K562 (cell line): ENCODE data around the gene NUMB. TPM values are rescaled to one million over a fixed set of nuclear protein-coding genes. Genes with fewer than 3 reads are reported as not detected.

Experiments
- ATAC-seq: fragments of 200-7000 bp; cut with Tn5 transposase; 3 replicates; pipeline ENCODE4 v1.9.1; 2020; ENCODE audit warnings: moderate library complexity
- BruUV-seq: library from RNA; stranded (reverse); fragments of 400-500 nt; replicated peaks from 2 replicates; lab custom pipeline; 2021; lab: Mats Ljungman, UMichigan
- CTCF ChIA-PET: fragments of 300-600 bp; formaldehyde crosslinking; extraction: SDS; loops from one replicate; lab custom pipeline; 2021; ENCODE audit warnings: low intra/inter-chr PET ratio; lab: Yijun Ruan, JAX
- POLR2A ChIA-PET: fragments of 300-600, 350-650 bp; sonication (Branson Sonifier 250); formaldehyde crosslinking; extraction: SDS; loops from one replicate; lab custom pipeline; 2021; ENCODE audit warnings: antibody characterized with exemption, inconsistent platforms; lab: Yijun Ruan, JAX
- DNase-seq, 4 experiments: peaks; one replicate each; pipeline versions ENCODE4 v3.0.0 to v3.0.0-alpha.2; 2011 to 2018; ENCODE audit warnings: low spot score in 3 of 4, mixed read lengths in 3 of 4; ENCODE audit errors: extremely low read depth in 1 of 4
- FAIRE-seq: peaks from 2 replicates; lab custom pipeline; 2011; peaks lifted over from hg19 to GRCh38; lab: Jason Lieb, UNC
- H2AFZ ChIP-seq: 2 replicates; pipeline ENCODE4 v1.6.0; 2011; ENCODE audit warnings: low read depth, low read length, control low read depth, inconsistent platforms
- H3K27ac ChIP-seq: fragments of 200-600 bp; 3 replicates; pipeline ENCODE4 v1.8.0; 2011; ENCODE audit warnings: low read depth, mild to moderate bottlenecking, control low read depth, inconsistent platforms, low read length, moderate library complexity, mixed read lengths; ENCODE audit errors: extremely low read depth
- H3K27me3 ChIP-seq, 2 experiments: fragments of 300-600 bp in 1 of 2; 2 replicates in 1 of 2; 3 replicates in 1 of 2; pipeline versions ENCODE4 v1.6.0 to v1.8.0; 2011; ENCODE audit warnings: inconsistent platforms in 2 of 2, low read length in 2 of 2, mild to moderate bottlenecking in 1 of 2, mixed read lengths in 1 of 2, moderate library complexity in 1 of 2; ENCODE audit not compliant: control insufficient read depth in 2 of 2, insufficient read depth in 2 of 2
- H3K36me3 ChIP-seq: fragments of 300-600 bp; 3 replicates; pipeline ENCODE4 v1.8.0; 2011; ENCODE audit warnings: mild to moderate bottlenecking, low read length, inconsistent platforms; ENCODE audit not compliant: control insufficient read depth, insufficient read depth
- H3K4me1 ChIP-seq, 2 experiments: fragments of 200-600 bp in 1 of 2; replicated peaks in 1 of 2; 2 replicates in 1 of 2; 3 replicates in 1 of 2; pipeline versions ENCODE4 v1.5.1 to v1.8.0; 2011; ENCODE audit warnings: inconsistent platforms in 2 of 2, low read length in 2 of 2, mild to moderate bottlenecking in 1 of 2, mixed read lengths in 1 of 2, moderate library complexity in 1 of 2; ENCODE audit not compliant: control insufficient read depth in 2 of 2, insufficient read depth in 2 of 2
- H3K4me2 ChIP-seq: 2 replicates; pipeline ENCODE4 v1.6.1; 2011; ENCODE audit warnings: low read length, control low read depth, inconsistent platforms, mixed read lengths; ENCODE audit not compliant: insufficient read depth
- H3K4me3 ChIP-seq: fragments of 200-600 bp; sonication (generic), shearing (Covaris generic); 2 replicates; pipeline ENCODE4 v1.5.1; 2016; ENCODE audit warnings: control low read depth, inconsistent platforms
- H3K79me2 ChIP-seq: fragments of 200-600 bp; 3 replicates; pipeline ENCODE4 v1.8.0; 2011; ENCODE audit warnings: low read length, inconsistent platforms; ENCODE audit not compliant: control insufficient read depth, insufficient read depth
- H3K9ac ChIP-seq, 2 experiments: 2 replicates each; pipeline versions ENCODE4 v1.6.0 to v1.6.1; 2011; ENCODE audit warnings: low read depth in 2 of 2, low read length in 2 of 2, control low read depth in 1 of 2, inconsistent platforms in 1 of 2, mild to moderate bottlenecking in 1 of 2, mixed read lengths in 1 of 2; ENCODE audit not compliant: insufficient read depth in 1 of 2
- H3K9me1 ChIP-seq: one replicate; pipeline ENCODE4 v1.6.0; 2011; ENCODE audit warnings: inconsistent platforms, mild to moderate bottlenecking, low read length, moderate library complexity; ENCODE audit not compliant: control insufficient read depth, insufficient read depth
- H3K9me3 ChIP-seq: replicated peaks from 2 replicates; pipeline ENCODE4 v1.5.1; 2011; ENCODE audit warnings: low read depth, low read length, inconsistent platforms; ENCODE audit not compliant: control insufficient read depth, insufficient read depth
- H4K20me1 ChIP-seq: replicated peaks from 2 replicates; pipeline ENCODE4 v1.6.1; 2011; ENCODE audit warnings: low read length, inconsistent platforms, mixed read lengths; ENCODE audit not compliant: control insufficient read depth, insufficient read depth
- HCFC1 ChIP-seq: IDR thresholded peaks from 2 replicates; pipeline ENCODE4 v1.6.1; 2012; ENCODE audit warnings: low read depth, low read length, improper control_type of control experiment
- HLTF ChIP-seq: fragments of 450-650 bp; IDR thresholded peaks from 2 replicates; pipeline ENCODE4 v1.6.1; 2016
- NFATC3 ChIP-seq: fragments of 450-650 bp; IDR thresholded peaks from 2 replicates; pipeline ENCODE4 v1.6.1; 2017; ENCODE audit warnings: mild to moderate bottlenecking
- PCBP2 ChIP-seq: fragments of 200-400 bp; formaldehyde crosslinking; IDR thresholded peaks from 2 replicates; pipeline ENCODE4 v1.6.1; 2018; ENCODE audit warnings: low read length, low read depth, mild to moderate bottlenecking, moderate library complexity; ENCODE audit not compliant: poor library complexity, severe bottlenecking
- PTTG1 ChIP-seq: fragments of 450-650 bp; IDR thresholded peaks from 2 replicates; pipeline ENCODE4 v1.6.1; 2016; ENCODE audit warnings: low read depth, mild to moderate bottlenecking, missing genetic modification characterization, missing compliant biosample characterization
- RBM22 ChIP-seq: fragments of 200-400 bp; formaldehyde crosslinking; IDR thresholded peaks from 2 replicates; pipeline ENCODE4 v1.6.1; 2018; ENCODE audit warnings: low read length, low read depth; ENCODE audit not compliant: poor library complexity, severe bottlenecking
- RHOXF2B ChIP-seq: fragments of 250-450 bp; sonication (Bioruptor Pico); conservative IDR thresholded peaks from 2 replicates; pipeline ENCODE4 v1.5.1; 2021
- SAFB ChIP-seq: fragments of 200-400 bp; formaldehyde crosslinking; IDR thresholded peaks from 2 replicates; pipeline ENCODE4 v1.6.1; 2017; ENCODE audit warnings: low read depth, low read length, borderline replicate concordance
- SRF ChIP-seq, 2 experiments: fragments of 250-450, 450-650 bp in 1 of 2; sonication (Bioruptor Pico) in 1 of 2; sonication (generic) in 1 of 2; formaldehyde crosslinking; IDR thresholded peaks; 2 replicates each; pipeline versions ENCODE4 v1.5.0 to v1.5.1; 2020 to 2022; ENCODE audit warnings: mild to moderate bottlenecking in 1 of 2, missing genetic modification reagents in 1 of 2
- ZBED1 ChIP-seq: IDR thresholded peaks from 2 replicates; pipeline ENCODE4 v1.6.1; 2014
- ZNF347 ChIP-seq: fragments of 450-650 bp; formaldehyde crosslinking; IDR thresholded peaks from 2 replicates; pipeline ENCODE4 v1.4.0; 2020; ENCODE audit warnings: low read depth, mild to moderate bottlenecking, moderate library complexity
- ZNF785 ChIP-seq: fragments of 250-450 bp; sonication (Bioruptor Pico); IDR thresholded peaks from 2 replicates; pipeline ENCODE4 v1.4.0; 2020; ENCODE audit warnings: mild to moderate bottlenecking
- WGBS: fragments of 100-300 bp; shearing (Covaris generic); methylation state at CpG from one replicate; pipeline ENCODE4 v1.1.6; 2016; ENCODE audit warnings: low coverage, mixed read lengths; ENCODE audit not compliant: insufficient coverage; ENCODE audit errors: missing lambda C conversion rate; 5-methylcytosine and 5-hydroxymethylcytosine counted together
- in situ Hi-C: fragments of 300-500 bp; cut with MboI; formaldehyde crosslinking; loops from 4 replicates; pipeline ENCODE4 v1.15.0; 2018; ENCODE audit warnings: inconsistent platforms, mixed read lengths
- intact Hi-C: fragments of 100-400 bp; cut with micrococcal nuclease; formaldehyde crosslinking; loops from 2 replicates; pipeline ENCODE4 v1.14.2; 2022
- polyA plus RNA-seq, 8 experiments: library from polyadenylated mRNA; depleted of rRNA in 4 of 8; stranded (reverse) in 5 of 8; unstranded in 3 of 8; fragments of >200 nt; fragmentation: Nextera tagmentation in 2 of 8; fragmentation: Illumina TruSeq in 1 of 8; extraction: Ambion mirVana in 2 of 8; extraction: Trizol in 1 of 8; gene quantifications; 2 replicates each; pipeline versions ENCODE4 v1.2.1 to v1.2.3, GENCODE V29; 2011 to 2014; ENCODE audit warnings: inconsistent platforms in 1 of 8, missing spikeins in 1 of 8
- total RNA-seq, 7 experiments: library from RNA; depleted of rRNA in 6 of 7; stranded (reverse); fragments of >200 nt in 6 of 7; fragmentation: Illumina TruSeq in 2 of 7; extraction: Trizol in 2 of 7; gene quantifications; 2 replicates each; pipeline versions ENCODE4 v1.2.1 to v1.2.3, GENCODE V29; 2011 to 2021; ENCODE audit warnings: low replicate concordance in 1 of 7
- TF ChIP-seq, protein P1 (sequence below): fragments of 450-650 bp; IDR thresholded peaks from 2 replicates; pipeline ENCODE4 v1.6.1; 2016; ENCODE audit warnings: missing biosample characterization, missing genetic modification characterization
- TF ChIP-seq, protein P2 (sequence below): fragments of 250-450 bp; sonication (Bioruptor Pico); IDR thresholded peaks from 2 replicates; pipeline ENCODE4 v1.8.0; 2022; ENCODE audit warnings: inconsistent platforms
- TF ChIP-seq, protein P3 (sequence below): fragments of 450-650 bp; IDR thresholded peaks from 2 replicates; pipeline ENCODE4 v1.6.1; 2016; ENCODE audit warnings: antibody characterized with exemption
- TF ChIP-seq, protein P4 (sequence below): fragments of 250-450 bp; sonication (Bioruptor Pico); IDR thresholded peaks from 2 replicates; pipeline ENCODE4 v1.4.0; 2020; ENCODE audit warnings: mild to moderate bottlenecking
- TF ChIP-seq, protein P5 (sequence below): sonication (generic); formaldehyde crosslinking; IDR thresholded peaks from 2 replicates; pipeline ENCODE4 v1.9.0; 2022; ENCODE audit warnings: mild to moderate bottlenecking, missing genetic modification reagents

Gene NUMB
- total and polyA plus RNA-seq, 9 of the 15 experiments (the other 6 are each of a cell fraction or from before 2014, with no cell fraction given) = 13.5 to 54.0 (median 32.3) TPM

DNA sequence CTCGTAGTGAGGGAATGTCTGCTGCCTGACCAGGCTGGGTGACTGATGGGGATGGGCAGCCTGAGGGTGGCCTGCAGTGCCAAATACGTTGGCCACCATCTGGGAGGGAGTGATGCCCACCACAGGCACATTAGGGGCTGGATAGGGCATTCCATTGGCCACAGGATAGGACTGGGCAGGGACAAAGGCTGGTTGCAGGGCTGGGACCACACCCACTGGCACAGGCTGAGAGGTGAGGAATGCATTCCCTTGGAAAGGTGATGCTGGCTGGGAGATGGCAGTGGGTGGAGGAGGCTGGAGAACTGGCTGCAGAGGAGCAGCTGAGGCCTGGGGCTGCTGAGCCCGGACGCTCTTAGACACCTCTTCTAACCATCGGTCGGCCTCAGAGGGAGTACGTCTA, 181.5 kb downstream of the NUMB start:
- no peak overlapping the region for H3K4me2 ChIP-seq
- ATAC-seq (no peak), FAIRE-seq (no peak), DNase-seq (no peak)
- no peak overlapping the region for H2AFZ ChIP-seq
- H3K79me2 ChIP-seq = no peaks in the 10 kb centered on the region
- CTCF ChIA-PET = no interaction called here
- H3K9ac ChIP-seq = no peak overlapping the region
- intact Hi-C loops (no loop called here), in situ Hi-C loops (no loop called here)
- no TSS peak for BruUV-seq
- no peak overlapping the region for H3K4me3 ChIP-seq
- no peak overlapping the region for H3K27ac ChIP-seq
- H3K36me3 ChIP-seq = peaks cover 48% of the 10 kb centered on the region; the same call in 2 of the 3 replicates
- POLR2A ChIA-PET = no interaction called here
- H3K4me1 ChIP-seq = no peaks in the 10 kb centered on the region
- WGBS = 95% methylated on average over 7 of the region's 7 CpGs
- H3K27me3 ChIP-seq = no peaks in the 10 kb centered on the region
- no peaks in the 10 kb centered on the region for H3K9me1 ChIP-seq
- no peaks in the 10 kb centered on the region for H3K9me3 ChIP-seq
- no peaks in the 10 kb centered on the region for H4K20me1 ChIP-seq
- TF ChIP-seq, protein P1, sequence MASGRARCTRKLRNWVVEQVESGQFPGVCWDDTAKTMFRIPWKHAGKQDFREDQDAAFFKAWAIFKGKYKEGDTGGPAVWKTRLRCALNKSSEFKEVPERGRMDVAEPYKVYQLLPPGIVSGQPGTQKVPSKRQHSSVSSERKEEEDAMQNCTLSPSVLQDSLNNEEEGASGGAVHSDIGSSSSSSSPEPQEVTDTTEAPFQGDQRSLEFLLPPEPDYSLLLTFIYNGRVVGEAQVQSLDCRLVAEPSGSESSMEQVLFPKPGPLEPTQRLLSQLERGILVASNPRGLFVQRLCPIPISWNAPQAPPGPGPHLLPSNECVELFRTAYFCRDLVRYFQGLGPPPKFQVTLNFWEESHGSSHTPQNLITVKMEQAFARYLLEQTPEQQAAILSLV (tag) = no peak
- no peak for TF ChIP-seq ZNF347 (CRISPR knock-in tag)
- TF ChIP-seq, protein P2, sequence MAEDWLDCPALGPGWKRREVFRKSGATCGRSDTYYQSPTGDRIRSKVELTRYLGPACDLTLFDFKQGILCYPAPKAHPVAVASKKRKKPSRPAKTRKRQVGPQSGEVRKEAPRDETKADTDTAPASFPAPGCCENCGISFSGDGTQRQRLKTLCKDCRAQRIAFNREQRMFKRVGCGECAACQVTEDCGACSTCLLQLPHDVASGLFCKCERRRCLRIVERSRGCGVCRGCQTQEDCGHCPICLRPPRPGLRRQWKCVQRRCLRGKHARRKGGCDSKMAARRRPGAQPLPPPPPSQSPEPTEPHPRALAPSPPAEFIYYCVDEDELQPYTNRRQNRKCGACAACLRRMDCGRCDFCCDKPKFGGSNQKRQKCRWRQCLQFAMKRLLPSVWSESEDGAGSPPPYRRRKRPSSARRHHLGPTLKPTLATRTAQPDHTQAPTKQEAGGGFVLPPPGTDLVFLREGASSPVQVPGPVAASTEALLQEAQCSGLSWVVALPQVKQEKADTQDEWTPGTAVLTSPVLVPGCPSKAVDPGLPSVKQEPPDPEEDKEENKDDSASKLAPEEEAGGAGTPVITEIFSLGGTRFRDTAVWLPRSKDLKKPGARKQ (CRISPR knock-in tag) = no peak
- TF ChIP-seq NFATC3 = no peak
- TF ChIP-seq ZNF785 = no peak
- no peak for TF ChIP-seq SAFB
- TF ChIP-seq RBM22 = no peak
- TF ChIP-seq SRF (CRISPR knock-in tag; IDR thresholded peaks at IDR 0.05) = no peak
- TF ChIP-seq HLTF = no peak
- no peak for TF ChIP-seq HCFC1
- TF ChIP-seq PCBP2 = no peak
- TF ChIP-seq, protein P3, sequence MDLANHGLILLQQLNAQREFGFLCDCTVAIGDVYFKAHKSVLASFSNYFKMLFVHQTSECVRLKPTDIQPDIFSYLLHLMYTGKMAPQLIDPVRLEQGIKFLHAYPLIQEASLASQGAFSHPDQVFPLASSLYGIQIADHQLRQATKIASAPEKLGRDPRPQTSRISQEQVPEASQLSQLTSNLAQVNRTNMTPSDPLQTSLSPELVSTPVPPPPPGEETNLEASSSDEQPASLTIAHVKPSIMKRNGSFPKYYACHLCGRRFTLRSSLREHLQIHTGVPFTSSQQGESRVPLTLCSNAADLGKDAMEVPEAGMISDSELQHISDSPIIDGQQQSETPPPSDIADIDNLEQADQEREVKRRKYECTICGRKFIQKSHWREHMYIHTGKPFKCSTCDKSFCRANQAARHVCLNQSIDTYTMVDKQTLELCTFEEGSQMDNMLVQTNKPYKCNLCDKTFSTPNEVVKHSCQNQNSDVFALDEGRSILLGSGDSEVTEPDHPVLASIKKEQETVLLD = no peak
- TF ChIP-seq ZBED1 = no peak
- TF ChIP-seq RHOXF2B (CRISPR knock-in tag) = no peak
- no peak for TF ChIP-seq PTTG1 (tag)
- TF ChIP-seq, protein P4, sequence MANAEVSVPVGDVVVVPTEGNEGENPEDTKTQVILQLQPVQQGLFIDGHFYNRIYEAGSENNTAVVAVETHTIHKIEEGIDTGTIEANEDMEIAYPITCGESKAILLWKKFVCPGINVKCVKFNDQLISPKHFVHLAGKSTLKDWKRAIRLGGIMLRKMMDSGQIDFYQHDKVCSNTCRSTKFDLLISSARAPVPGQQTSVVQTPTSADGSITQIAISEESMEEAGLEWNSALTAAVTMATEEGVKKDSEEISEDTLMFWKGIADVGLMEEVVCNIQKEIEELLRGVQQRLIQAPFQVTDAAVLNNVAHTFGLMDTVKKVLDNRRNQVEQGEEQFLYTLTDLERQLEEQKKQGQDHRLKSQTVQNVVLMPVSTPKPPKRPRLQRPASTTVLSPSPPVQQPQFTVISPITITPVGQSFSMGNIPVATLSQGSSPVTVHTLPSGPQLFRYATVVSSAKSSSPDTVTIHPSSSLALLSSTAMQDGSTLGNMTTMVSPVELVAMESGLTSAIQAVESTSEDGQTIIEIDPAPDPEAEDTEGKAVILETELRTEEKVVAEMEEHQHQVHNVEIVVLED = no peak
- TF ChIP-seq, protein P5, sequence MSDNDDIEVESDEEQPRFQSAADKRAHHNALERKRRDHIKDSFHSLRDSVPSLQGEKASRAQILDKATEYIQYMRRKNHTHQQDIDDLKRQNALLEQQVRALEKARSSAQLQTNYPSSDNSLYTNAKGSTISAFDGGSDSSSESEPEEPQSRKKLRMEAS (CRISPR knock-in tag) = no peak
